Cardiac muscle cell (in vitro differentiated cells and primary cell): ENCODE results near the gene ZNF175. TPM values are rescaled to one million over a fixed set of nuclear protein-coding genes. Genes with fewer than 3 reads are reported as not detected.

Source experiments
- DNase-seq, 2 donors: peaks; one replicate each; pipeline versions ENCODE4 v3.0.0 to v3.0.0-alpha.2; 2010 to 2017; ENCODE audit warnings: low read depth in 1 of 2, low spot score in 1 of 2
- H3K27ac ChIP-seq: fragments of 200-600 bp; sonication (generic); 2 replicates; pipeline ENCODE4 v1.5.1; 2016
- H3K27me3 ChIP-seq: fragments of 200-600 bp; sonication (generic); 2 replicates; pipeline ENCODE4 v1.6.0; 2016; ENCODE audit warnings: control low read depth
- H3K36me3 ChIP-seq: fragments of 200-600 bp; sonication (generic); 2 replicates; pipeline ENCODE4 v1.5.1; 2016; ENCODE audit warnings: control low read depth
- H3K4me1 ChIP-seq: fragments of 200-600 bp; sonication (generic); 2 replicates; pipeline ENCODE4 v1.8.1; 2017; ENCODE audit warnings: low read depth, mild to moderate bottlenecking, mixed run types
- H3K4me3 ChIP-seq: fragments of 200-600 bp; sonication (generic); 2 replicates; pipeline ENCODE4 v1.5.1; 2016; ENCODE audit warnings: mild to moderate bottlenecking
- H3K9me3 ChIP-seq: fragments of 200-600 bp; sonication (generic); 2 replicates; pipeline ENCODE4 v1.5.1; 2017; ENCODE audit warnings: low read depth, mild to moderate bottlenecking, control low read depth
- CTCF ChIP-seq: IDR thresholded peaks from 2 replicates; pipeline ENCODE4 v1.5.1; 2012; ENCODE audit warnings: low read depth, mild to moderate bottlenecking, low read length
- polyA plus RNA-seq: library from polyadenylated mRNA; unstranded; fragments of >200 nt; fragmentation: Nextera tagmentation; extraction: Ambion mirVana; gene quantifications from 2 replicates; pipeline ENCODE4 v1.2.1, GENCODE V29; 2016
- total RNA-seq: library from RNA; depleted of rRNA; stranded (reverse); fragments of >200 nt; gene quantifications from 2 replicates; pipeline ENCODE4 v1.2.3, GENCODE V29; 2016

The ZNF175 gene
- total and polyA plus RNA-seq, 2 experiments from 2014 or later: 2.3 to 7.0 TPM

DNA sequence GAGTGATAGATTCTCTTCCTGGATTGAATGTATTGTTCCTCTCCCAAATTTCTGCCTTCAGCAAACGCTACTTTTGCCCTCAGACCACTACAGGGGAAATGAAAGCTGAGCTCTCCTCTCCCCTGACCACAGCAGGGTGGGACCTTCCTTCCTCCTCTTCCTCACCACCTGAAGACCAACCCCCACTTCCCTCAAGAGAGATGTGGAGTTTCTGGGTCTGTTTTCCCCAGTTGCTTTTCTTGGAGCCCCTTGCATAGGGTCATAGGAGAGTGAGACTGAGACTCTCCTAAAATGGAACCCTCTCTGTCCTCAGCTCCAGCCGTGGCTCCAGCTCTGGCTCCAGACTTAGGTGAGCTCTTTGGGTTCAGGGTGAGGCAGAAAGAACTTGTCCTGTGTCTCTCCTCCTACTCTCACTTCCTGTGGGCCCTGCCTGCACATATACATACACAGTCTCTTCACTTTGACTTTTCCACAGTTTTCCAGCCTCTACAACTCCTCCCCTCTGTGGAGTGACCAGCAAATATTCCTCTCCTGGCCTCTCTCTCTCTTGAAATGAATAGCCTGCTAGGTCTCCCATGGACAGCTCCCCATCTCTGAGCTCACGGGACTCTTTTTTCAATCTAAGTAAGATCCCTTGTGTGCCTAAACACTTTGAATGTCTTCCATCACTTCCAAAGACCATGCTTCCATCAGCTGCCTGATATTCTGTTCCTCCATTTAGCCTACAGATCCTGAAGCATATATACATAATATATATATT lies 19.2 kb upstream of the ZNF175 start:
- no peak overlapping the region for H3K27ac ChIP-seq
- H3K9me3 ChIP-seq: no peaks in the 10 kb centered on the region
- DNase-seq: no peak
- no peaks in the 10 kb centered on the region for H3K36me3 ChIP-seq
- H3K4me3 ChIP-seq: no peak overlapping the region
- TF ChIP-seq CTCF: no peak
- H3K27me3 ChIP-seq: no peaks in the 10 kb centered on the region
- no peaks in the 10 kb centered on the region for H3K4me1 ChIP-seq

DNA sequence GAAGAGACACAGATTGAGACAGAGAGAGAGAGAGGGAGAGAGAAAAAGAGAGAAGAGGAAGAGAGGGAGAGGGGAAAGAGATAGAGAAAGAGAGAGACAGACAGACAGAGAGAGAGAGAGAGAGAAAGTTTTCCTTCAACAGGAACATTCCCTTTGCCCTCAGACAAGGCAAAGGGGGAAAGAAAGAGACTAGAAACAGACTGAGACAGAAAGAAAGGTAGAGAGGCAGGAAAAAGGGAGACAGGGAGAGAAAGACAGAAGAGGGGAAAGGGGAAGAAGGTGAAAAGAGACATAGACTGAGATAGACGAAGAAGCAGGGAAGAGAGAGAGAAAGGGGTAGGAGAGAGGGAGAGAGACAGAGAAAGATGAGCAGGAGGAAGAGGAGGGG lies 18.5 kb upstream of the ZNF175 start:
- no peaks in the 10 kb centered on the region for H3K4me1 ChIP-seq
- no peak overlapping the region for H3K27ac ChIP-seq
- H3K36me3 ChIP-seq: no peaks in the 10 kb centered on the region
- no peaks in the 10 kb centered on the region for H3K27me3 ChIP-seq
- H3K9me3 ChIP-seq: no peaks in the 10 kb centered on the region
- DNase-seq: no peak
- H3K4me3 ChIP-seq: no peak overlapping the region
- no peak for TF ChIP-seq CTCF

- DNase-seq: peak; percentile 80
- Histone ChIP-seq H3K36me3 (no peaks in the 10 kb centered on the region), H3K4me1 (no peaks in the 10 kb centered on the region), H3K4me3 (no peak overlapping the region), H3K27ac (no peak overlapping the region), H3K27me3 (no peaks in the 10 kb centered on the region), H3K9me3 (no peaks in the 10 kb centered on the region)
- no peak for TF ChIP-seq CTCF
Measured at GRCh38 chr19:51552996-51553725, 17.9 kb upstream of the ZNF175 start.

DNA sequence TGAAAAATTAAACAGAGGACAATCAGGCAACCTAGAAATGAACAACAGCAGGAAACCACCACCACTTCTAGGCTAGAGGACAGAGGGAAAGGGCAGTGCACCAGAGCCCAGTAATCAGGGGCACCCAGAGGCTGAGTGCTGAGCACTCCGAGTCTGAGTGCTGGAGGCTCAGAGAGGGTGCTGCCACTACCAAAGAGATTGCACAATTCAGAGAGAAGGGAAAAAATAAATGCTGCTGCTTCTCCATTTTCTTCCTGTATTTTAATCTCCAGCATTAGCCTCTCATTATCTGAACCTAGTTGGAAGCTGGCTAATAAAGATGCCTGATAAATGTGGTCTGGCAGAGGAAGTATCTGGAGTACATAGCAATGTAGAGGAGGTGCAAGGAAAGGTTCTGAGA lies 11.8 kb upstream of the ZNF175 start:
- Histone ChIP-seq H3K27me3 (no peaks in the 10 kb centered on the region), H3K36me3 (no peaks in the 10 kb centered on the region), H3K27ac (no peak overlapping the region), H3K4me3 (no peak overlapping the region), H3K4me1 (no peaks in the 10 kb centered on the region), H3K9me3 (no peaks in the 10 kb centered on the region)
- no peak for DNase-seq
- TF ChIP-seq CTCF: no peak

- Histone ChIP-seq H3K27ac (no peak overlapping the region), H3K36me3 (no peaks in the 10 kb centered on the region), H3K4me3 (no peak overlapping the region), H3K9me3 (no peaks in the 10 kb centered on the region), H3K4me1 (no peaks in the 10 kb centered on the region), H3K27me3 (no peaks in the 10 kb centered on the region)
- no peak for DNase-seq
- no peak for TF ChIP-seq CTCF
Measured at GRCh38 chr19:51560339-51560738, 10.7 kb upstream of the ZNF175 start.
